Upper lobe of left lung (tissue), 6 donors: ENCODE data around the gene CDCA4. TPM values are rescaled to one million over a fixed set of nuclear protein-coding genes. Genes with fewer than 3 reads are reported as not detected.

ENCODE experiments used
- ATAC-seq, 2 donors: fragments of 200-7000 bp; cut with Tn5 transposase; one replicate each; pipeline ENCODE4 v1.9.1; 2022; ENCODE audit warnings: mild to moderate bottlenecking in 2 of 2, moderate library complexity in 2 of 2; ENCODE audit not compliant: low FRiP score in 2 of 2
- DNase-seq, 2 donors: peaks; one replicate each; pipeline ENCODE4 v3.0.0-alpha.2; 2019 to 2020
- H3K27ac ChIP-seq, 4 donors: fragments of 200-600 bp; sonication (generic); one replicate each; pipeline ENCODE4 v1.5.1; 2016 to 2019
- H3K27me3 ChIP-seq, 4 donors: fragments of 200-600 bp; sonication (generic); one replicate each; pipeline ENCODE4 v1.5.1; 2017 to 2019
- H3K36me3 ChIP-seq, 4 donors: fragments of 200-600 bp; sonication (generic); one replicate each; pipeline ENCODE4 v1.5.1; 2016 to 2019
- H3K4me1 ChIP-seq, 4 donors: fragments of 200-600 bp; sonication (generic); one replicate each; pipeline ENCODE4 v1.5.1; 2018 to 2019
- H3K4me3 ChIP-seq, 4 donors: fragments of 200-600 bp; sonication (generic); one replicate each; pipeline ENCODE4 v1.5.1; 2017 to 2019; ENCODE audit warnings: mild to moderate bottlenecking in 2 of 4, moderate library complexity in 1 of 4
- H3K9me3 ChIP-seq, 4 donors: fragments of 200-600 bp; sonication (generic); one replicate each; pipeline ENCODE4 v1.5.1; 2018 to 2019
- EP300 ChIP-seq, 4 donors: sonication (generic); formaldehyde crosslinking; IDR thresholded peaks; one replicate each; pipeline ENCODE4 v1.5.1; 2017; ENCODE audit warnings: antibody characterized with exemption in 4 of 4, control low read depth in 2 of 4
- POLR2A ChIP-seq, 4 donors: fragments of 450-650 bp; IDR thresholded peaks; one replicate each; pipeline ENCODE4 v1.5.1; 2016 to 2017; ENCODE audit warnings: antibody characterized with exemption in 4 of 4, mild to moderate bottlenecking in 2 of 4
- POLR2AphosphoS5 ChIP-seq, 2 donors: sonication (generic); formaldehyde crosslinking; IDR thresholded peaks; one replicate each; pipeline ENCODE4 v1.5.1; 2017; ENCODE audit warnings: antibody characterized with exemption in 2 of 2
- WGBS, 2 donors: methylation state at CpG; one replicate each; pipeline ENCODE4 v1.1.5; 2017 to 2018; 5-methylcytosine and 5-hydroxymethylcytosine counted together
- total RNA-seq, 6 donors: library from RNA; depleted of rRNA in 4 of 6; stranded (reverse); fragments of >200 nt in 4 of 6; gene quantifications; one replicate each; pipeline versions ENCODE4 v1.1.0 to v1.2.1, GENCODE V29; 2016 to 2021
- TF ChIP-seq, protein P1 (sequence below), 6 experiments: fragments of 450-650 bp in 4 of 6; fragments of 200-600 bp in 2 of 6; sonication (generic) in 2 of 6; IDR thresholded peaks; one replicate each; pipeline ENCODE4 v1.5.1; 2016 to 2019; ENCODE audit warnings: antibody characterized with exemption in 6 of 6
- donor health status: DM: no; HTN: no; CAD: no; lungs with moderate emphysema.
- donor health status: DM: no; HTN: yes; CAD: no; lungs with severe emphysema.

The CDCA4 gene
- total RNA-seq, 6 donors from 2014 or later, result 0.89 to 10.3 (median 6.6) TPM

DNA sequence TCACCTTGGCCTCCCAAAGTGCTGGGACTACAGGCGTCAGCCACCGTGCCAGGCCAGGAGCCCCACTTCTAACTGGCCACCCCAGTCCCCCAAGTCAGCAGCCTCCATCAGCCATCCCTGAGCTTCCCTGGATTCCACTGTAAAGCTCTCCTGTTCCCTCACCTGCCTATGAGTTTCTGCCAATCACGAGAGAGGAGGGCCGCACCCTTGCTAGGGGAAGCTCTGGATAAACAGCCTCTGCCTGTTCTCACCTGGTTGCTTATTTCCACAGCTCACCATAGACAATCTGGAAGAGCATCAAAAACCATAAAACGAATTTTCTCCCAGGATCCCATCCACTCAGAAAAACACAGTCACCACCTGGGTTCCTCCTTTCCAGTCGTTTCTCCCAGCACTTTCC is 5.0 kb downstream of the CDCA4 start:
- H3K9me3 ChIP-seq, result no peaks in the 10 kb centered on the region
- H3K27ac ChIP-seq, result no peak overlapping the region
- TF ChIP-seq POLR2AphosphoS5 (IDR thresholded peaks at IDR 0.05) (no peak), POLR2A (IDR thresholded peaks at IDR 0.05) (no peak), EP300 (IDR thresholded peaks at IDR 0.05) (no peak)
- TF ChIP-seq, protein P1, sequence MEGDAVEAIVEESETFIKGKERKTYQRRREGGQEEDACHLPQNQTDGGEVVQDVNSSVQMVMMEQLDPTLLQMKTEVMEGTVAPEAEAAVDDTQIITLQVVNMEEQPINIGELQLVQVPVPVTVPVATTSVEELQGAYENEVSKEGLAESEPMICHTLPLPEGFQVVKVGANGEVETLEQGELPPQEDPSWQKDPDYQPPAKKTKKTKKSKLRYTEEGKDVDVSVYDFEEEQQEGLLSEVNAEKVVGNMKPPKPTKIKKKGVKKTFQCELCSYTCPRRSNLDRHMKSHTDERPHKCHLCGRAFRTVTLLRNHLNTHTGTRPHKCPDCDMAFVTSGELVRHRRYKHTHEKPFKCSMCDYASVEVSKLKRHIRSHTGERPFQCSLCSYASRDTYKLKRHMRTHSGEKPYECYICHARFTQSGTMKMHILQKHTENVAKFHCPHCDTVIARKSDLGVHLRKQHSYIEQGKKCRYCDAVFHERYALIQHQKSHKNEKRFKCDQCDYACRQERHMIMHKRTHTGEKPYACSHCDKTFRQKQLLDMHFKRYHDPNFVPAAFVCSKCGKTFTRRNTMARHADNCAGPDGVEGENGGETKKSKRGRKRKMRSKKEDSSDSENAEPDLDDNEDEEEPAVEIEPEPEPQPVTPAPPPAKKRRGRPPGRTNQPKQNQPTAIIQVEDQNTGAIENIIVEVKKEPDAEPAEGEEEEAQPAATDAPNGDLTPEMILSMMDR (IDR thresholded peaks at IDR 0.05), result no peak
- WGBS, 2 donors, result 83 to 91% methylated on average over 6 of the region's 6 CpGs
- no peak overlapping the region for H3K4me3 ChIP-seq
- no peaks in the 10 kb centered on the region for H3K27me3 ChIP-seq
- no peak for ATAC-seq
- peaks cover 19 to 28% (median 24%) of the 10 kb centered on the region in 4 donors for H3K4me1 ChIP-seq
- no peak for DNase-seq
- peaks cover 0 to 9% (median 7%) of the 10 kb centered on the region in 4 donors for H3K36me3 ChIP-seq

DNA sequence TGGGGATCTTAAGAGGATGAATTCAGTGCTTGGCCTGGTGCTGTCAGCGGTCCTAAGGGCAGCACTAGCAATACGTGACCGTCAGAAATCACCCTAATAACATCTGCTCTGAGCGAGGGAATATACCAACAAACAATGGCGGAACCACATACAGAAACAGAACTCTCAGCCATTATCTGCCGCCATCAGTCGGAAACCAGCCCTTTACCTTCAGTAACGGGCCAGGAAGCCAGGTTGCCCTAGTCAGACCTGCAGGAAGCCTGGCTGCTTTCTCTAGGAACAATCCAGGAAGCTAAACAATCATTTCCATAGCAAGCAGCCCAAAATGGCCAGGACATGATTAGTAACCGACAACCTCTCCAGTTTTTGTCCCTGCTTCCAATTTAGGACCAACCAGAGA is 5.6 kb downstream of the CDCA4 start:
- 84% methylated on average over 9 of the region's 9 CpGs for WGBS, 2 donors
- Histone ChIP-seq H3K9me3 (no peaks in the 10 kb centered on the region), H3K36me3 (peaks cover 0 to 16% (median 9%) of the 10 kb centered on the region in 4 donors), H3K4me1 (peaks cover 19 to 25% (median 23%) of the 10 kb centered on the region in 4 donors), H3K4me3 (no peak overlapping the region), H3K27ac (no peak overlapping the region), H3K27me3 (no peaks in the 10 kb centered on the region)
- TF ChIP-seq, protein P1 (IDR thresholded peaks at IDR 0.05), result no peak
- no peak for TF ChIP-seq EP300 (IDR thresholded peaks at IDR 0.05)
- DNase-seq, result no peak
- no peak for ATAC-seq

DNA sequence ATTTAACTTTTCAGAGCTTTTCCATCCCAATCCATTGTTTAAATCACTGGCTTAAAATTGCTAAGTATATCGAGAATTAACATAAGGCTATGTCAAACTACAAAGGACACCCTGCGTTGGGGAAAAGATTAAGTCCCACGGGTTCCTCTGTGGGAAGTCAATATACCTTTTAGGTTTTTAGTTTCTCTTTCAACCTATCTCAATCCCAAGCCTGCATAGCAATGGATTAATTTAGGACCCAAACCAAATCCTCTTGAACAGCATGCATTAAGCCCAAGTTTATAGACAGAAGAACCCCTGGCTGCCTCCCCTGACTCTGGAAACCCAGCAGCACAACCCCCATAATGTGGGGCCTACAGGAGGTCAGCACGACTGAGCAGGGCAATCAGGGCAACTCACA is 6.3 kb downstream of the CDCA4 start:
- DNase-seq, result no peak
- 68 to 76% methylated on average over 4 of the region's 4 CpGs for WGBS, 2 donors
- ATAC-seq, result no peak
- Histone ChIP-seq H3K27me3 (no peaks in the 10 kb centered on the region), H3K4me3 (no peak overlapping the region), H3K4me1 (peaks cover 13 to 19% (median 17%) of the 10 kb centered on the region in 4 donors), H3K36me3 (peaks cover 0 to 22% (median 14%) of the 10 kb centered on the region in 4 donors), H3K27ac (no peak overlapping the region), H3K9me3 (no peaks in the 10 kb centered on the region)
- TF ChIP-seq POLR2A (IDR thresholded peaks at IDR 0.05), result no peak
- no peak for TF ChIP-seq POLR2AphosphoS5 (IDR thresholded peaks at IDR 0.05)
- TF ChIP-seq EP300 (IDR thresholded peaks at IDR 0.05), result no peak
- TF ChIP-seq, protein P1 (IDR thresholded peaks at IDR 0.05), result no peak

DNA sequence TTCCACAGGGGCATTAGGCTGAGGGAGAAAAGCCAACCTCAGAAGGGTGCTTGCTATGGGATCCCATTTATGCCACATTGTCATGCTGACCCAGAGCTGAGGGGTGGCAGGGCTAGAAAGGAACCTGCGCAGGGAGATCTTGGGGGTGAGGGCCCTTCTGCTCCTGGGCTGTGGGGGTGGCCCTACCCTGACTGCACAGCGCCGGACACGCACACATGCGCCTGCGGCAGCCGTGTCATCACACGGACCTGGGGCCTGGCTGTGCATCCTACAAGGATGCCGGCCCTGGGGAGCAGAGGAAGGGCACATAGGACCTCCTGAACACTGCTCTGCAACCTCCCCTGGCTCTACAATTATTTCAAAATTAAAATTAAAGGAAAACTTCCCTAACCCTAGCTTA is 6.9 kb downstream of the CDCA4 start:
- ATAC-seq (no peak), DNase-seq (no peak)
- no peaks in the 10 kb centered on the region for H3K27me3 ChIP-seq
- no peak overlapping the region for H3K4me3 ChIP-seq
- no peak overlapping the region for H3K27ac ChIP-seq
- TF ChIP-seq POLR2A (IDR thresholded peaks at IDR 0.05), result no peak
- no peak for TF ChIP-seq EP300 (IDR thresholded peaks at IDR 0.05)
- TF ChIP-seq, protein P1 (IDR thresholded peaks at IDR 0.05), result no peak
- no peak for TF ChIP-seq POLR2AphosphoS5 (IDR thresholded peaks at IDR 0.05)
- 90% methylated on average over 2 to 9 of the region's 9 CpGs for WGBS, 2 donors
- no peaks in the 10 kb centered on the region for H3K9me3 ChIP-seq
- H3K36me3 ChIP-seq, result peaks cover 0 to 27% (median 17%) of the 10 kb centered on the region in 4 donors
- peaks cover 7 to 13% (median 11%) of the 10 kb centered on the region in 4 donors for H3K4me1 ChIP-seq

DNA sequence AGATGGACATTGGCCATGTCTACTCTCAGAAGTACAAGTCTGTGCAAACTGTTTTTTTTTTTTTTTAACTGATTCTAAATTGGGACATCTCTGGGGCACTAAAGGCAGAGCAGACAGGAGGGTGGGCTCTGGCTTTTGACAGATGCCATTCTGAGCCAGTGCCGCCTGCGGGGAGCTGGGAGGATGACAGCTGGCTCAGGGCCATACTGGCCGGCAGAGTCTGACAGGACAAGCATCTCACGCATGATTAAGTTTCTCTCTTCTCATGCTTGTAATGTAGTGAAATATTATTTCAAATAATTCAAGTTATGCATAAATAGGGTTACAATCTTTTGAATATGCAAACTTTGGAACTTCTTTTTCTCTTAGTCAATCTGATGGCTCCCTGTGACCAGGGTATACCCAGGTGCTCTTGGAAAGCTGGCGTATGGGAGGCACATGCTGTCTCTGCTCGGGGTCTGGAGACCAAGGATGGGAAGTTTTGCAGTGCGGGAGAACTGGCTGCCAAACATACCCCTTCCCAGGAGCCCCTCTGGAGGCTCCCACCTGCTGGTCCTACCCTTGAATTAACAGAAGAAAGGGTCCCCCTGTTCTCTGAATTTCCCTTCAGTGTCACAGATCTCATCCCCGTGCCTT is 7.6 kb downstream of the CDCA4 start:
- ATAC-seq (no peak), DNase-seq (no peak)
- no peak overlapping the region for H3K27ac ChIP-seq

More for the DNA sequence above, 7.6 kb downstream of the CDCA4 start:
- H3K27me3 ChIP-seq, result no peaks in the 10 kb centered on the region
- no peaks in the 10 kb centered on the region for H3K9me3 ChIP-seq
- 66 to 69% methylated on average over 8 of the region's 8 CpGs for WGBS, 2 donors
- no peak for TF ChIP-seq POLR2AphosphoS5 (IDR thresholded peaks at IDR 0.05)
- TF ChIP-seq, protein P1 (IDR thresholded peaks at IDR 0.05), result no peak
- TF ChIP-seq EP300 (IDR thresholded peaks at IDR 0.05), result no peak
- TF ChIP-seq POLR2A (IDR thresholded peaks at IDR 0.05), result no peak
- no peak overlapping the region for H3K4me3 ChIP-seq
- H3K4me1 ChIP-seq, result peaks cover 4 to 10% (median 6%) of the 10 kb centered on the region in 4 donors
- peaks cover 0 to 30% (median 20%) of the 10 kb centered on the region in 4 donors for H3K36me3 ChIP-seq
